Measurements from ENCODE around the gene WNT6.

DNA sequence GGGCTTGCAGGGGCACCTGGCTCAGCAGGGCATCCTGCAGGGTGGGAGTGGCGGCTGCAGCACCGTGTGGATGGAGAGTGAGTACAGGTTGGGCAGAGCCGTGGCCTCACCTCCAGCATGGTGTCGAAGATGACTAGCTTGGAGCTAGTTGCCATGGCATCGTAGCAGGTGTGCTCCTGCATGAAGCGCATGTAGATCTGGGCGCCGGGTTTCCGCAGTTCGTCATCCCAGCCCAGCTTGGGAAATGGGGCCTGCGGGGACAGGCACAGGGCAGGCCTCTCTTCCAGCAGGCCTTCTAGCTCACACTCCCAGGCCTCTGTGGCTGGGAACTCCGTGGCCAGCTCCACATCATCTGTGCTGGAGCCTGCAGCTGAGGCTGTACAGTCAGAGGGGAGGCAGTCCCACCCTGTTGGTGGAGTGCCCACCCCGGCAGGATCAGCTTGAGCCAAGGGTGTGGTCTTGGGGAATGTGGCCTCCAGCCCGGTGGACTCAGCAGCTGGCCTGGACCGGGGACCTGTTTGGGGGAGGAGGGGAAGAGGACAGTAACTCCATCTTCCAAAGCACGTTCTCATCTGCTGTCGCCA, 29.6 kb upstream of the WNT6 start:
- TF ChIP-seq, protein P1, sequence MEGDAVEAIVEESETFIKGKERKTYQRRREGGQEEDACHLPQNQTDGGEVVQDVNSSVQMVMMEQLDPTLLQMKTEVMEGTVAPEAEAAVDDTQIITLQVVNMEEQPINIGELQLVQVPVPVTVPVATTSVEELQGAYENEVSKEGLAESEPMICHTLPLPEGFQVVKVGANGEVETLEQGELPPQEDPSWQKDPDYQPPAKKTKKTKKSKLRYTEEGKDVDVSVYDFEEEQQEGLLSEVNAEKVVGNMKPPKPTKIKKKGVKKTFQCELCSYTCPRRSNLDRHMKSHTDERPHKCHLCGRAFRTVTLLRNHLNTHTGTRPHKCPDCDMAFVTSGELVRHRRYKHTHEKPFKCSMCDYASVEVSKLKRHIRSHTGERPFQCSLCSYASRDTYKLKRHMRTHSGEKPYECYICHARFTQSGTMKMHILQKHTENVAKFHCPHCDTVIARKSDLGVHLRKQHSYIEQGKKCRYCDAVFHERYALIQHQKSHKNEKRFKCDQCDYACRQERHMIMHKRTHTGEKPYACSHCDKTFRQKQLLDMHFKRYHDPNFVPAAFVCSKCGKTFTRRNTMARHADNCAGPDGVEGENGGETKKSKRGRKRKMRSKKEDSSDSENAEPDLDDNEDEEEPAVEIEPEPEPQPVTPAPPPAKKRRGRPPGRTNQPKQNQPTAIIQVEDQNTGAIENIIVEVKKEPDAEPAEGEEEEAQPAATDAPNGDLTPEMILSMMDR (IDR thresholded peaks at IDR 0.05), result no peak
- no peak for TF ChIP-seq POLR2A (IDR thresholded peaks at IDR 0.05)

Measured in esophagus squamous epithelium (tissue), 4 donors.